Measurements from ENCODE around the gene CCDC82. TPM values are rescaled to one million over a fixed set of nuclear protein-coding genes. Genes with fewer than 3 reads are reported as not detected.

The CCDC82 gene
- polyA plus RNA-seq, 2 donors: 6.8 to 10.4 TPM

DNA sequence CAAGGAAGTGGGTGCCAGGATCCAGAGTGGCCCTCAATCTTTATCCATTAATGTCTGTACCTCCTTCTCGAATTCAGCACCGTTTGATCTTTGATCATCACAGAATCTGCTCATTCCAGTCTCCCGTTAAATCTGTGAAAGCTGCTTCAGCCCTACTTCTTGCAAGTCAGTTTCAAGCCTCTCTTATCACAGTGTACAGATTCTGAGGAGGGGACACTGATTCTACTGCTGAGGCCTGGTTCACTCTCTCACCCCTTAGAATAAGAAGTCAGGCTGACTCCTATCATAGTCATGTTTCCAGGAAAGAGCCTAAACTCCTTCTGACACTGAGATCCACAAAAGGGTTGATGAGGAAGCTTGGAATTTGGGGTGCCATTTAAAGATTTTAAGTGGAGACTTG, 85.7 kb downstream of the CCDC82 start:
- WGBS, 2 donors: 84 to 92% methylated on average over 3 of the region's 3 CpGs
- peaks cover 0 to 2% of the 10 kb centered on the region in 2 donors for H3K4me1 ChIP-seq (ENCODE audit: control insufficient read depth in 2 of 2, insufficient read depth in 2 of 2, low read length in 1 of 2)
- H3K27me3 ChIP-seq (ENCODE audit: control insufficient read depth in 1 of 2, insufficient read depth in 2 of 2, low read length in 2 of 2): no peaks in the 10 kb centered on the region
- H3K9me3 ChIP-seq (ENCODE audit: control insufficient read depth in 2 of 2, insufficient read depth in 1 of 2, low read depth in 1 of 2, low read length in 1 of 2): no peaks in the 10 kb centered on the region
- no peak overlapping the region for H3K27ac ChIP-seq (ENCODE audit: low read depth in 2 of 2, low read length in 1 of 2)
- no peak overlapping the region for H3K4me3 ChIP-seq (ENCODE audit: low read depth in 1 of 2, low read length in 2 of 2)
- H3K36me3 ChIP-seq (ENCODE audit: control insufficient read depth in 2 of 2, insufficient read depth in 2 of 2, low read length in 1 of 2): no peaks in the 10 kb centered on the region

DNA sequence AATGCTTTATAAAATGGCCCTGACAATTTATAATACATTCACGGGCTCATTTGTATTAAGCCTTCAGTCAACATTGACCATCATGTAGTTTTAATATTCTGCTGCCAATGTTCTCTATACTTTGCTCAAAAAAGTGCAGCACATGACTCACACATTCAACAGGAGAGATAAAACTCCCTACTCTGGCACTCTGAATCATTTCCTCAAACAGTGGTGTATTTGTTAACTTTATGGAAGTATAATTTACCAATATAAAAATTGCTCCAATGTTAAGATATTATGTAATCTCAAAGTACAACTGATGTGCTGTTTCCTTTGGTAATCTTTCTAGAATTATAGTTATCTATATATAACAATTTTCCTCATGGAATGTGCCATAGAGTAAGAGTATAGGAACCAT, 86.6 kb downstream of the CCDC82 start:
- Histone ChIP-seq H3K4me1 (ENCODE audit: control insufficient read depth in 2 of 2, insufficient read depth in 2 of 2, low read length in 1 of 2) (peaks cover 0 to 2% of the 10 kb centered on the region in 2 donors), H3K27ac (ENCODE audit: low read depth in 2 of 2, low read length in 1 of 2) (no peak overlapping the region), H3K9me3 (ENCODE audit: control insufficient read depth in 2 of 2, insufficient read depth in 1 of 2, low read depth in 1 of 2, low read length in 1 of 2) (no peaks in the 10 kb centered on the region), H3K36me3 (ENCODE audit: control insufficient read depth in 2 of 2, insufficient read depth in 2 of 2, low read length in 1 of 2) (no peaks in the 10 kb centered on the region), H3K4me3 (ENCODE audit: low read depth in 1 of 2, low read length in 2 of 2) (no peak overlapping the region), H3K27me3 (ENCODE audit: control insufficient read depth in 1 of 2, insufficient read depth in 2 of 2, low read length in 2 of 2) (no peaks in the 10 kb centered on the region)
- WGBS, 2 donors: 24 to 39% methylated on average over 1 of the region's 1 CpG

Other genes with a start within 250 kb of the CCDC82 start
- 1 to 10 TPM; 1.9 to 2.0 TPM for gene MAML2, start 46.7 kb downstream of the CCDC82 start, polyA plus RNA-seq
- 1 to 10 TPM; 3.3 to 3.5 TPM for gene JRKL, start 101 bp upstream of the CCDC82 start, polyA plus RNA-seq